Measurements from ENCODE around the gene GCSAML. TPM values are rescaled to one million over a fixed set of nuclear protein-coding genes. Genes with fewer than 3 reads are reported as not detected.

GCSAML gene
- polyA plus RNA-seq, 3 donors, result 0.16 TPM; not detected in 2

DNA sequence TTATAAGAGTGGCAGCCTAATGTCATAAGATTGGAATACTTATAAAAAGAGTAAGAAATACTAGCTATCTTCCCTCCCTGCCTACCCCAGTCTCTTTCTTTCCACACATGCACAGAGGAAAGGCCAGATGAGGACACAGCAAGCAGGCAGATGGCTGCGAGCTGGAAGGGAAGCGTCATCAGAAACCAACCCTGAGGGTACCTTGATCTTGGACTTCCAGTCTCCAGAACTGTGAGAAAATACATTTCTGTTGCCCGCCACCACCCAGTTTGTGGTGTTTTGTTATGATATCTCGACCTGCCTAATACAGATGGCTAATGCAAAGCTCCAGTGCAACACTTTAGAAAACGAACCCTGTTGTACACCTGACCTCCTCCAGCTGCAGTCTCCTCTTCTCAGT is 10.4 kb upstream of the GCSAML start:
- H3K36me3 Mint-ChIP-seq, result no peaks in the 10 kb centered on the region
- H3K4me3 Mint-ChIP-seq, result no peak overlapping the region
- H3K79me2 ChIP-seq (ENCODE audit: insufficient read depth, low read length), result no peaks in the 10 kb centered on the region
- no peaks in the 10 kb centered on the region for H3K9me3 ChIP-seq (replicated peaks in 1 of 2; ENCODE audit: control insufficient read depth in 1 of 2, insufficient read depth in 1 of 2, low read length in 2 of 2)
- no peak overlapping the region for H3K4me2 ChIP-seq (replicated peaks; ENCODE audit: extremely low read depth, low read length, poor library complexity, severe bottlenecking)
- no peak overlapping the region for H3K4me3 ChIP-seq (replicated peaks in 1 of 3; ENCODE audit: low read depth in 2 of 3, low read length in 3 of 3)
- no peaks in the 10 kb centered on the region for H3K27me3 ChIP-seq (ENCODE audit: control insufficient read depth in 2 of 2, insufficient read depth in 2 of 2, low read length in 2 of 2)
- TF ChIP-seq, protein P1, sequence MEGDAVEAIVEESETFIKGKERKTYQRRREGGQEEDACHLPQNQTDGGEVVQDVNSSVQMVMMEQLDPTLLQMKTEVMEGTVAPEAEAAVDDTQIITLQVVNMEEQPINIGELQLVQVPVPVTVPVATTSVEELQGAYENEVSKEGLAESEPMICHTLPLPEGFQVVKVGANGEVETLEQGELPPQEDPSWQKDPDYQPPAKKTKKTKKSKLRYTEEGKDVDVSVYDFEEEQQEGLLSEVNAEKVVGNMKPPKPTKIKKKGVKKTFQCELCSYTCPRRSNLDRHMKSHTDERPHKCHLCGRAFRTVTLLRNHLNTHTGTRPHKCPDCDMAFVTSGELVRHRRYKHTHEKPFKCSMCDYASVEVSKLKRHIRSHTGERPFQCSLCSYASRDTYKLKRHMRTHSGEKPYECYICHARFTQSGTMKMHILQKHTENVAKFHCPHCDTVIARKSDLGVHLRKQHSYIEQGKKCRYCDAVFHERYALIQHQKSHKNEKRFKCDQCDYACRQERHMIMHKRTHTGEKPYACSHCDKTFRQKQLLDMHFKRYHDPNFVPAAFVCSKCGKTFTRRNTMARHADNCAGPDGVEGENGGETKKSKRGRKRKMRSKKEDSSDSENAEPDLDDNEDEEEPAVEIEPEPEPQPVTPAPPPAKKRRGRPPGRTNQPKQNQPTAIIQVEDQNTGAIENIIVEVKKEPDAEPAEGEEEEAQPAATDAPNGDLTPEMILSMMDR (IDR thresholded peaks at IDR 0.05), result no peak
- H4K20me1 ChIP-seq (ENCODE audit: insufficient read depth, low read length), result no peaks in the 10 kb centered on the region
- H3K9ac ChIP-seq (ENCODE audit: insufficient read depth, low read length, poor library complexity, severe bottlenecking), result no peak overlapping the region
- H3K27ac ChIP-seq (ENCODE audit: low read depth in 1 of 2, low read length in 2 of 2), result no peak overlapping the region
- WGBS (ENCODE audit: insufficient coverage), result 100% methylated on average over 1 of the region's 5 CpGs
- no peak for DNase-seq
- no peak overlapping the region for H3K27ac Mint-ChIP-seq
- H3K36me3 ChIP-seq (replicated peaks in 1 of 2; ENCODE audit: control insufficient read depth in 1 of 2, insufficient read depth in 2 of 2, low read length in 2 of 2), result no peaks in the 10 kb centered on the region
- intact Hi-C loops (cut with micrococcal nuclease), result no loop called here
- no peak overlapping the region for H2AFZ ChIP-seq (ENCODE audit: insufficient read depth, low read depth, low read length, poor library complexity, severe bottlenecking)
- peaks cover 11% of the 10 kb centered on the region for H3K4me1 Mint-ChIP-seq
- H3K27me3 Mint-ChIP-seq (ENCODE audit: low read depth in 3 of 3), result peaks cover 0 to 4% (median 0%) of the 10 kb centered on the region in 3 donors
- H3K4me1 ChIP-seq (ENCODE audit: control insufficient read depth in 1 of 2, insufficient read depth in 2 of 2, low read length in 2 of 2), result no peaks in the 10 kb centered on the region
- peaks cover 0 to 2% (median 0%) of the 10 kb centered on the region in 7 donors for H3K9me3 Mint-ChIP-seq

DNA sequence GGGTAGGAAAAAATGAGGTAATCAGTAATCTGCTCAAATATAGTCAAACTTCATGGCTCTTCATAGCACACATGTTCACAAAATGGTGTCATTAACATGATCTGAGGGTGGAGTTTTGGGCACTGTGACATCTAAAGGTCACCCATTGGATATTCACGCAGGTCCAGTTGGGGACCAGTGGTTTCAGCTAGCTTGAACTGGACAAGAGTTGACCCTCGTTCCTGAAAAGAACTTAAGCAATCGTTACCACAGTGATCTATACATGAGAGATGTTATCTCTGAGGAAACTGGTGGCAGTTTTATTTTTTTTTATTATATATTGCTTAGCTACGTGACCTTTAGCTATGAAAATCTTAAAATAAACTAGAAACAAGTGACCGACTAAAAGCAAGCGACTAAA is 9.7 kb upstream of the GCSAML start:
- no peaks in the 10 kb centered on the region for H3K36me3 ChIP-seq (replicated peaks in 1 of 2; ENCODE audit: control insufficient read depth in 1 of 2, insufficient read depth in 2 of 2, low read length in 2 of 2)
- DNase-seq, result no peak
- H3K4me3 ChIP-seq (replicated peaks in 1 of 3; ENCODE audit: low read depth in 2 of 3, low read length in 3 of 3), result no peak overlapping the region
- no peak overlapping the region for H3K4me2 ChIP-seq (replicated peaks; ENCODE audit: extremely low read depth, low read length, poor library complexity, severe bottlenecking)
- intact Hi-C loops (cut with micrococcal nuclease), result no loop called here
- no peak overlapping the region for H3K27ac Mint-ChIP-seq
- no peaks in the 10 kb centered on the region for H3K9me3 ChIP-seq (replicated peaks in 1 of 2; ENCODE audit: control insufficient read depth in 1 of 2, insufficient read depth in 1 of 2, low read length in 2 of 2)
- no peak overlapping the region for H3K27ac ChIP-seq (ENCODE audit: low read depth in 1 of 2, low read length in 2 of 2)
- 64% methylated on average over 3 of the region's 6 CpGs for WGBS (ENCODE audit: insufficient coverage)
- peaks cover 0 to 4% (median 0%) of the 10 kb centered on the region in 3 donors for H3K27me3 Mint-ChIP-seq (ENCODE audit: low read depth in 3 of 3)
- H3K4me3 Mint-ChIP-seq, result no peak overlapping the region
- H3K36me3 Mint-ChIP-seq, result no peaks in the 10 kb centered on the region
- peaks cover 11% of the 10 kb centered on the region for H3K4me1 Mint-ChIP-seq
- H3K79me2 ChIP-seq (ENCODE audit: insufficient read depth, low read length), result no peaks in the 10 kb centered on the region
- H3K4me1 ChIP-seq (ENCODE audit: control insufficient read depth in 1 of 2, insufficient read depth in 2 of 2, low read length in 2 of 2), result no peaks in the 10 kb centered on the region
- peak overlapping the region; percentile 43 for H2AFZ ChIP-seq (ENCODE audit: insufficient read depth, low read depth, low read length, poor library complexity, severe bottlenecking)
- H3K27me3 ChIP-seq (ENCODE audit: control insufficient read depth in 2 of 2, insufficient read depth in 2 of 2, low read length in 2 of 2), result no peaks in the 10 kb centered on the region
- H3K9ac ChIP-seq (ENCODE audit: insufficient read depth, low read length, poor library complexity, severe bottlenecking), result no peak overlapping the region
- H3K9me3 Mint-ChIP-seq, result peaks cover 0 to 2% (median 0%) of the 10 kb centered on the region in 7 donors
- TF ChIP-seq, protein P1 (IDR thresholded peaks at IDR 0.05), result no peak
- no peaks in the 10 kb centered on the region for H4K20me1 ChIP-seq (ENCODE audit: insufficient read depth, low read length)
